Upper lobe of left lung (tissue), 4 donors: ENCODE results near the gene ASCC3.

Experiments used
- EP300 ChIP-seq, 4 donors: sonication (generic); formaldehyde crosslinking; IDR thresholded peaks; one replicate each; pipeline ENCODE4 v1.5.1; 2017; ENCODE audit warnings: antibody characterized with exemption in 4 of 4, control low read depth in 2 of 4
- POLR2A ChIP-seq, 4 donors: fragments of 450-650 bp; IDR thresholded peaks; one replicate each; pipeline ENCODE4 v1.5.1; 2016 to 2017; ENCODE audit warnings: antibody characterized with exemption in 4 of 4, mild to moderate bottlenecking in 2 of 4
- POLR2AphosphoS5 ChIP-seq, 2 donors: sonication (generic); formaldehyde crosslinking; IDR thresholded peaks; one replicate each; pipeline ENCODE4 v1.5.1; 2017; ENCODE audit warnings: antibody characterized with exemption in 2 of 2
- TF ChIP-seq, protein P1 (sequence below), 6 experiments: fragments of 450-650 bp in 4 of 6; fragments of 200-600 bp in 2 of 6; sonication (generic) in 2 of 6; IDR thresholded peaks; one replicate each; pipeline ENCODE4 v1.5.1; 2016 to 2019; ENCODE audit warnings: antibody characterized with exemption in 6 of 6

DNA sequence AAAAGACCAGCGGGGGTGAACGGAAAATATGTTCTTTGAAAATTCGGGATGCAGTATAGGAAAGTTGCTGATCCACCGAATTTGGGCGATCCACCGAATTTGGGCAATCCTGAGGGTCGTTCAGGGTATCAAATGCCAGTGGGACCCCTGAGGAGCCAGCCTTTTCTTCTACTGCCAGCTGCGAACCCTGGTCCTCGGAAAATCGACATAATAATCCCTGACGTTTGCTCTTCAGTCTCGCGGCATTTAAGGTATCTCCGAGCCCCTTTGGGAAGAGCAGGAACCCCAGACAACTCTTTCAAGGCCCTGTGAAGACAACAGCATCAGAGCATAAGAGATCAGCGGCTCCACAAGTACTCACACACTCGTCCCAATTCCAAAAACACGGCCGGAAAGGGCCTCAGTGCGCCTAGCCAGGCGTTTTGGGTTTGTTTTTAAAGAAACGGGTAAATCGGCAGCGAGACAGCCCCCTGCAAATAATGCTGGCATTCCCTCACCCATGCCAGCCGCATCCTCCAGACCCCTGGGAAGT is 417.4 kb downstream of the ASCC3 start:
- TF ChIP-seq POLR2A (IDR thresholded peaks at IDR 0.05) (no peak), EP300 (IDR thresholded peaks at IDR 0.05) (no peak), POLR2AphosphoS5 (IDR thresholded peaks at IDR 0.05) (no peak)
- TF ChIP-seq, protein P1, sequence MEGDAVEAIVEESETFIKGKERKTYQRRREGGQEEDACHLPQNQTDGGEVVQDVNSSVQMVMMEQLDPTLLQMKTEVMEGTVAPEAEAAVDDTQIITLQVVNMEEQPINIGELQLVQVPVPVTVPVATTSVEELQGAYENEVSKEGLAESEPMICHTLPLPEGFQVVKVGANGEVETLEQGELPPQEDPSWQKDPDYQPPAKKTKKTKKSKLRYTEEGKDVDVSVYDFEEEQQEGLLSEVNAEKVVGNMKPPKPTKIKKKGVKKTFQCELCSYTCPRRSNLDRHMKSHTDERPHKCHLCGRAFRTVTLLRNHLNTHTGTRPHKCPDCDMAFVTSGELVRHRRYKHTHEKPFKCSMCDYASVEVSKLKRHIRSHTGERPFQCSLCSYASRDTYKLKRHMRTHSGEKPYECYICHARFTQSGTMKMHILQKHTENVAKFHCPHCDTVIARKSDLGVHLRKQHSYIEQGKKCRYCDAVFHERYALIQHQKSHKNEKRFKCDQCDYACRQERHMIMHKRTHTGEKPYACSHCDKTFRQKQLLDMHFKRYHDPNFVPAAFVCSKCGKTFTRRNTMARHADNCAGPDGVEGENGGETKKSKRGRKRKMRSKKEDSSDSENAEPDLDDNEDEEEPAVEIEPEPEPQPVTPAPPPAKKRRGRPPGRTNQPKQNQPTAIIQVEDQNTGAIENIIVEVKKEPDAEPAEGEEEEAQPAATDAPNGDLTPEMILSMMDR (IDR thresholded peaks at IDR 0.05) = no peak
